HG02970 (cell line): ENCODE measurements around the gene DLL4.
"Not testable (repeated sequence)": the region's sequence is repeated elsewhere in the genome, so short reads cannot be mapped to it uniquely, and the experiment has no call there.

ENCODE experiments used
- ATAC-seq: cut with Tn5 transposase; IDR thresholded peaks from one replicate; pipeline ENCODE4 v1.9.1; 2021; ENCODE audit warnings: mild to moderate bottlenecking, moderate library complexity, moderate number of reproducible peaks; ENCODE audit not compliant: unreplicated experiment, low FRiP score

Gene DLL4

GRCh38 chr15:40940296-40940801 is 11.2 kb downstream of the DLL4 start:
- no peak for ATAC-seq

- ATAC-seq = no peak
Measured at GRCh38 chr15:40941068-40941527, 12.0 kb downstream of the DLL4 start.

GRCh38 chr15:40941528-40942336 is 12.6 kb downstream of the DLL4 start:
- peak; percentile 64 for ATAC-seq

- ATAC-seq = no peak
Measured at GRCh38 chr15:40942337-40942854, 13.3 kb downstream of the DLL4 start.

GRCh38 chr15:40942878-40943277 is 13.7 kb downstream of the DLL4 start:
- no peak for ATAC-seq

GRCh38 chr15:40943764-40944365 is 14.7 kb downstream of the DLL4 start:
- ATAC-seq = no peak

GRCh38 chr15:40944510-40945296 is 15.6 kb downstream of the DLL4 start:
- ATAC-seq = no peak

- ATAC-seq = no peak
Measured at GRCh38 chr15:40948706-40949473, 19.8 kb downstream of the DLL4 start.

- no peak for ATAC-seq
Measured at GRCh38 chr15:40949756-40950207, 20.6 kb downstream of the DLL4 start.

GRCh38 chr15:40951764-40952163 is 22.6 kb downstream of the DLL4 start:
- no peak for ATAC-seq

GRCh38 chr15:40952301-40952900 is 23.3 kb downstream of the DLL4 start:
- no peak for ATAC-seq

- peak; percentile 84 for ATAC-seq
Measured at GRCh38 chr15:40952901-40953712, 24.0 kb downstream of the DLL4 start, which contains the start of gene CHAC1. CHAC1 (plus strand) TSS chr15:40953471; CDS start chr15:40953584, 113 bp downstream.

GRCh38 chr15:40953713-40954074 is 24.6 kb downstream of the DLL4 start:
- peak; percentile 8 for ATAC-seq

GRCh38 chr15:40954158-40954848 is 25.2 kb downstream of the DLL4 start:
- not testable (repeated sequence) for ATAC-seq

- no peak for ATAC-seq
Measured at GRCh38 chr15:40955141-40955903, 26.2 kb downstream of the DLL4 start.

GRCh38 chr15:40955930-40956540 is 26.9 kb downstream of the DLL4 start:
- no peak for ATAC-seq

- no peak for ATAC-seq
Measured at GRCh38 chr15:40956541-40956982, 27.4 kb downstream of the DLL4 start.
